ENCODE results near the gene TRMT2B. TPM values are rescaled to one million over a fixed set of nuclear protein-coding genes. Genes with fewer than 3 reads are reported as not detected.

TRMT2B gene
- total RNA-seq, 1 experiment from 2014 or later, result 28.1 TPM

DNA sequence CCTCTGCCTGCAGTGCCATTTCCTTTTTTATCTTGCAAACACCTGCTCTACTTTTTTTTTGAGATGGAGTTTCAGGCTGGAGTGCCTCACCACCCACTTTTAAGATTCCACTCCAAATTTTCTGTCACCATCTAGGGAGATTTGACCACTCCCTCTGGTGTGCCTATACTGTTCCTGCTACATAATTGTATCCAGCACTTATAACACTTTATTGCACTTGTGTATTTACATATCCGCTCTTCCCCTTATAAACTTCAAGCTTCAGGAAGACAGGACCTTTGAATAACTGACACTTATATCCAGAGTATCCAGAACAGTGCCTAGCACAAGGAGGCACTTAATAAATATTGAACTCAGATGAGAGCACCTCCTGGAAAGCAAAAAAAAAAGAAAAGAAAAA, 39.9 kb upstream of the TRMT2B start:
- Histone ChIP-seq H3K27me3 (replicated peaks; ENCODE audit: control insufficient read depth, insufficient read depth, low read length) (no peaks in the 10 kb centered on the region), H3K4me3 (ENCODE audit: low read depth, low read length) (no peak overlapping the region), H3K4me1 (no peaks in the 10 kb centered on the region), H3K36me3 (ENCODE audit: control insufficient read depth, insufficient read depth, low read length) (no peaks in the 10 kb centered on the region), H3K9me3 (no peaks in the 10 kb centered on the region)
- BruUV-seq (replicated peaks), result no TSS peak
- TF ChIP-seq, protein P1, sequence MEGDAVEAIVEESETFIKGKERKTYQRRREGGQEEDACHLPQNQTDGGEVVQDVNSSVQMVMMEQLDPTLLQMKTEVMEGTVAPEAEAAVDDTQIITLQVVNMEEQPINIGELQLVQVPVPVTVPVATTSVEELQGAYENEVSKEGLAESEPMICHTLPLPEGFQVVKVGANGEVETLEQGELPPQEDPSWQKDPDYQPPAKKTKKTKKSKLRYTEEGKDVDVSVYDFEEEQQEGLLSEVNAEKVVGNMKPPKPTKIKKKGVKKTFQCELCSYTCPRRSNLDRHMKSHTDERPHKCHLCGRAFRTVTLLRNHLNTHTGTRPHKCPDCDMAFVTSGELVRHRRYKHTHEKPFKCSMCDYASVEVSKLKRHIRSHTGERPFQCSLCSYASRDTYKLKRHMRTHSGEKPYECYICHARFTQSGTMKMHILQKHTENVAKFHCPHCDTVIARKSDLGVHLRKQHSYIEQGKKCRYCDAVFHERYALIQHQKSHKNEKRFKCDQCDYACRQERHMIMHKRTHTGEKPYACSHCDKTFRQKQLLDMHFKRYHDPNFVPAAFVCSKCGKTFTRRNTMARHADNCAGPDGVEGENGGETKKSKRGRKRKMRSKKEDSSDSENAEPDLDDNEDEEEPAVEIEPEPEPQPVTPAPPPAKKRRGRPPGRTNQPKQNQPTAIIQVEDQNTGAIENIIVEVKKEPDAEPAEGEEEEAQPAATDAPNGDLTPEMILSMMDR (IDR thresholded peaks at IDR 0.05; ENCODE audit: insufficient read depth in 1 of 2, low read depth in 1 of 2, low read length in 1 of 2, severe bottlenecking in 1 of 2, unreplicated experiment in 1 of 2), result no peak
- DNase-seq, result no peak
- Mint-ChIP-seq H3K4me3 (ENCODE audit: unreplicated experiment) (no peak overlapping the region), H3K36me3 (ENCODE audit: insufficient read depth, unreplicated experiment) (no peaks in the 10 kb centered on the region), H3K9me3 (ENCODE audit: unreplicated experiment) (no peaks in the 10 kb centered on the region), H3K27me3 (ENCODE audit: insufficient read depth, unreplicated experiment) (peaks cover 3% of the 10 kb centered on the region), H3K4me1 (ENCODE audit: low read depth, unreplicated experiment) (no peaks in the 10 kb centered on the region), H3K27ac (ENCODE audit: unreplicated experiment) (no peak overlapping the region)
- intact Hi-C loops (cut with micrococcal nuclease; ENCODE audit: unreplicated experiment), result loop anchor here (10.0 kb wide), 1 partner anchor 197 kb away; no protein-coding TSS in a partner anchor
- CTCF ChIA-PET, result no interaction called here
- POLR2A ChIA-PET, result no interaction called here

GRCh38 chrX:101081231-101081630, 29.3 kb upstream of the TRMT2B start:
- H3K36me3 ChIP-seq (ENCODE audit: control insufficient read depth, insufficient read depth, low read length), result no peaks in the 10 kb centered on the region
- no peak for DNase-seq
- no peak overlapping the region for H3K4me3 Mint-ChIP-seq (ENCODE audit: unreplicated experiment)
- H3K27me3 ChIP-seq (replicated peaks; ENCODE audit: control insufficient read depth, insufficient read depth, low read length), result no peaks in the 10 kb centered on the region
- H3K9me3 ChIP-seq, result no peaks in the 10 kb centered on the region
- H3K36me3 Mint-ChIP-seq (ENCODE audit: insufficient read depth, unreplicated experiment), result no peaks in the 10 kb centered on the region
- intact Hi-C loops (cut with micrococcal nuclease; ENCODE audit: unreplicated experiment), result no loop called here
- no peaks in the 10 kb centered on the region for H3K4me1 ChIP-seq
- H3K27me3 Mint-ChIP-seq (ENCODE audit: insufficient read depth, unreplicated experiment), result no peaks in the 10 kb centered on the region
- POLR2A ChIA-PET, result no interaction called here
- CTCF ChIA-PET, result no interaction called here
- TF ChIP-seq, protein P1 (IDR thresholded peaks at IDR 0.05; ENCODE audit: insufficient read depth in 1 of 2, low read depth in 1 of 2, low read length in 1 of 2, severe bottlenecking in 1 of 2, unreplicated experiment in 1 of 2), result no peak
- H3K4me1 Mint-ChIP-seq (ENCODE audit: low read depth, unreplicated experiment), result no peaks in the 10 kb centered on the region
- BruUV-seq (replicated peaks), result no TSS peak
- no peaks in the 10 kb centered on the region for H3K9me3 Mint-ChIP-seq (ENCODE audit: unreplicated experiment)
- H3K27ac Mint-ChIP-seq (ENCODE audit: unreplicated experiment), result no peak overlapping the region
- H3K4me3 ChIP-seq (ENCODE audit: low read depth, low read length), result no peak overlapping the region

GRCh38 chrX:101080326-101081124, 28.6 kb upstream of the TRMT2B start:
- H3K36me3 Mint-ChIP-seq (ENCODE audit: insufficient read depth, unreplicated experiment), result no peaks in the 10 kb centered on the region
- TF ChIP-seq, protein P1 (IDR thresholded peaks at IDR 0.05; ENCODE audit: insufficient read depth in 1 of 2, low read depth in 1 of 2, low read length in 1 of 2, severe bottlenecking in 1 of 2, unreplicated experiment in 1 of 2), result no peak
- CTCF ChIA-PET, result no interaction called here
- H3K4me1 Mint-ChIP-seq (ENCODE audit: low read depth, unreplicated experiment), result no peaks in the 10 kb centered on the region
- Histone ChIP-seq H3K4me3 (ENCODE audit: low read depth, low read length) (no peak overlapping the region), H3K4me1 (no peaks in the 10 kb centered on the region), H3K36me3 (ENCODE audit: control insufficient read depth, insufficient read depth, low read length) (no peaks in the 10 kb centered on the region), H3K27me3 (replicated peaks; ENCODE audit: control insufficient read depth, insufficient read depth, low read length) (no peaks in the 10 kb centered on the region), H3K9me3 (no peaks in the 10 kb centered on the region)
- no peak overlapping the region for H3K4me3 Mint-ChIP-seq (ENCODE audit: unreplicated experiment)
- intact Hi-C loops (cut with micrococcal nuclease; ENCODE audit: unreplicated experiment), result no loop called here
- no peak for DNase-seq
- no peaks in the 10 kb centered on the region for H3K27me3 Mint-ChIP-seq (ENCODE audit: insufficient read depth, unreplicated experiment)
- no TSS peak for BruUV-seq (replicated peaks)
- POLR2A ChIA-PET, result no interaction called here
- no peaks in the 10 kb centered on the region for H3K9me3 Mint-ChIP-seq (ENCODE audit: unreplicated experiment)
- H3K27ac Mint-ChIP-seq (ENCODE audit: unreplicated experiment), result no peak overlapping the region
